Fibroblast of skin of back (primary cell): ENCODE results near the gene PKP4. TPM values are rescaled to one million over a fixed set of nuclear protein-coding genes. Genes with fewer than 3 reads are reported as not detected.
"Not testable (repeated sequence)": the region's sequence is repeated elsewhere in the genome, so short reads cannot be mapped to it uniquely, and the experiment has no call there.

Experiments
- DNase-seq: peaks from one replicate; pipeline ENCODE4 v3.0.0-alpha.2; 2013
- polyA plus RNA-seq, 2 experiments: library from polyadenylated mRNA; unstranded; fragments of 120-200 nt; gene quantifications; one replicate each; pipeline ENCODE4 v1.2.1, GENCODE V29; 2013; ENCODE audit not compliant: insufficient read length in 2 of 2

The PKP4 gene
- polyA plus RNA-seq (2013, experiment 1 of 2; ENCODE audit: insufficient read length): 33.5 TPM
- 28.3 TPM for polyA plus RNA-seq (2013, experiment 2 of 2; ENCODE audit: insufficient read length)

GRCh38 chr2:158456309-158457066 is at the start of gene PKP4, which contains the start of gene CCDC148:
Gene PKP4 (plus strand): TSS chr2:158456952. CDS start chr2:158533185, 76,233 bp downstream.
Gene CCDC148 (minus strand): TSS chr2:158456753. CDS start chr2:158456439, 314 bp downstream.
- peak; percentile 95 for DNase-seq

- DNase-seq: no peak
Measured at GRCh38 chr2:158407031-158407430, 49.7 kb upstream of the PKP4 start.

DNA sequence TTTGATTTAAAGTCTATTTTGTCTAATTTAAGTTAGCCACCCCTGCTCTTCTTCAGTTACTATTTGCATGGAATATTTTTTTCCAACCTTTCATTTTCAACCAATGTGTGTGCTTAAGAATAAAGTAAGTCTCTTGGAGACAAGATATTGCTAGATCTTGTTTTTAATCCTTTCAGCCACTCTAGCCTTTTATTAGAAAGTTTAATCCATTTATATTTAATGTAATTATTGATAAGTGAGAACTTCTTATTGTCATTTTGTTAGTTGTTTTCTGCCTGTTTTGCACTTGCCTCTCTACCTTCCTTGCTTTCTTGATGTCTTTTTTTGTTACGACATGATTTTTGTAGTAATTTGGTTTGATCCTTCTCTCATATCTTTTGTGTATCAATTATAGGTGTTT is 46.6 kb upstream of the PKP4 start:
- DNase-seq: no peak

DNA sequence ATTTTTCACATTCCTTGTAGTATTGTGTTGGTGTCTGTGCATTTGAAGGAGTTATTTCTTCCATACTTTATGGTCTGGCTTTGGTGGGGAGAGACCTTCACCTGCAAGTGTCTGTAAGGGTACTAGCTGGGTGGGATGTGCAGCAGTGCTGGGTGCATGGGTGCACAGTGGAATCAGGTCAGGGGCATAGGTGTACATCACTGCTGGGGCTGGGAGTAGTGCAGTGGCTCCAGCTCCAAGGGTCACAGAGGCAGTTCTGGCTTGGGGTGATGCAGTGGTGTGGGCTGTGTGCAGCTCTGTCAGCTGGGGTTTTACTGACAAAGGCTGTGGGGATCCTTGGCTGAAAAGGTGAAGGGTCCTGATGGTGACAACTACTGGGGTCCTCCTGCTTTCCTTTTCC is 45.0 kb upstream of the PKP4 start:
- no peak for DNase-seq

- DNase-seq: peak; percentile 90
Measured at GRCh38 chr2:158412206-158412605, 44.5 kb upstream of the PKP4 start.

GRCh38 chr2:158413581-158413980 is 43.2 kb upstream of the PKP4 start:
- DNase-seq: peak; percentile 30

GRCh38 chr2:158414538-158414937 is 42.2 kb upstream of the PKP4 start:
- DNase-seq: peak; percentile 89

DNA sequence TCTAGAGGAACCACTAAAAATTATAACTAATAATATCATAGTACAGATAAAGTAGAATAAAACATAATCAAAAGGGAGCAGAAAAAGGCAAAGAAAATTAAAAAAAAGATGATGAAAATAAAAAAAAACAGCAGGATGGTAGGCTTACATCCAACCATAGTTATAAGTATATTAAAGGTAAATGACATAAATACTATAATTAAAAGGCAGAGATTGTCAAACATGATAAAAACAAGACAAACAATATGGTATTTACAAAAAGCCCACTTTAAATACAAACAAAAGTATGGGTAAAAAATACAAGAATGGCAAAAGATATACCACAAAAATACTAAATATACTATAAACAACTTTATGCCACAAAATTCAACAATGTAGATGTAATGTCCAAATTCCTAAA is 24.6 kb upstream of the PKP4 start:
- DNase-seq: no peak

DNA sequence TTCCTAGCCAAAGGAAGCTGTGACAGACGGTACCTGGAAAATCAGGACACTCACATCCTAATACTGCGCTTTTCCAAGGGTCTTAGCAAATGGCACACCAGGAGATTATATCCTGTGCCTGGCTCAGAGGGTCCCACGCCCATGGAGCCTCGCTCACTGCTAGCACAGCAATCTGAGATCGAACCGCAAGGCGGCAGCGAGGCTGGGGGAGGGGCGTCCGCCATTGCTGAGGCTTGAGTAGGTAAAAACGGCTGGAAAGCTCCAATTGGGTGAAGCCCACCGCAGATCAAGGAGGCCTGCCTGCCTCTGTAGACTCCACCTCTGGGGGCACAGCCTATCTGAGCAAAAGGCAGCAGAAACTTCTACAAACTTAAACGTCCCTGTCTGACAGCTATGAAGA is 23.0 kb upstream of the PKP4 start:
- DNase-seq: not testable (repeated sequence)

GRCh38 chr2:158439062-158439461 is 17.7 kb upstream of the PKP4 start:
- not testable (repeated sequence) for DNase-seq

DNA sequence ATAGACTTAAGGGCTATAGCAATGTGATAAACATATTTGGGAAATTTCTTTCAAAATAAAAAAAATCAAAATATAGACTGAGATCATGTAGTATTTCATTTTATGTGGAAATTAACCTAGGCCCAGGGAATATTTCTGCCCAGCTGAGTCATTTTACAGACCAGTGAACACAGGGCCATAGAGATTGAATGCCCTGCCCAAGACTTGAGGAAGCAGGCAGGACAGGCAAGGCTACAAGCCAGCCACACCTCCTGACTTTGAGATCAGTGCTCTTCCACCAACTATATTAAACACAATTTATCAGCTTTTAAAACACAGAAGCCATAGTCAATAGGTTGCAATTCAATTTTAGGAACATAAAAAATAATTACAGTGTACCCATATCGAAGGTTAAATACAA is 13.1 kb upstream of the PKP4 start:
- no peak for DNase-seq

GRCh38 chr2:158457092-158457825 is 507 bp downstream of the PKP4 start:
- DNase-seq: peak; percentile 66

GRCh38 chr2:158457826-158458616 is 1.3 kb downstream of the PKP4 start:
- DNase-seq: peak; percentile 70

- peak; percentile 24 for DNase-seq
Measured at GRCh38 chr2:158458617-158458920, 1.8 kb downstream of the PKP4 start.

- no peak for DNase-seq
Measured at GRCh38 chr2:158459161-158460003, 2.6 kb downstream of the PKP4 start.

DNA sequence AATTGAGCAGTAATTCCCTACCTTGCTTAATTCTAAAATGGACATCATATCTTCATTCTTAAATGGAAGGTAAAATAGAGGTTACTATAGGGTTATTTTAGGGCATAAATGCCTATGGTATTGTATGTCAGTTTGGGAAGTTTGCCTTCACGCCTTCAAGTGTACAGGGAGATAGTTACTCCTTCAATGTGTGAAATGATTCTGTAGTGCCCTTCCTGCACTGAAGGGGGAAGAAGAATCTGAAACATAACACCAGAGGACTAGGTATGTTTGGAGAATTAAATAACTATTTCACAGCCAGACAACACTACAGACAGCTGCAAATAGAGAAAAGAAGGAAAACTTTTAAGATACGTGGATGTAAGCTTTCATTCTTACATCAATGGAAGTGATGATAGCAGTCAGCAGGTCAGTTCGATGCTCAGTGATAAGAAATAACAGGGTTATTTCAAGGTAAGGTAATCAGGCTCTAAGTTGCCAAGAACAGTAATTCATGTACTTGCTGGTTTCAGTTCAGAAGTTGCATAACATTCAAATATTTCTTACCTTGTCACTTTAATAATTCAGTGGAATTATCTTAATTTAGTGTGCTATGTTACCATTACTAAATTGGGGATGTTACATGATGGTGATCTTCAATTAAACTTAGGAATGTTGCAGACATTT is 4.0 kb downstream of the PKP4 start:
- no peak for DNase-seq

- no peak for DNase-seq
Measured at GRCh38 chr2:158463496-158464095, 6.8 kb downstream of the PKP4 start.

DNA sequence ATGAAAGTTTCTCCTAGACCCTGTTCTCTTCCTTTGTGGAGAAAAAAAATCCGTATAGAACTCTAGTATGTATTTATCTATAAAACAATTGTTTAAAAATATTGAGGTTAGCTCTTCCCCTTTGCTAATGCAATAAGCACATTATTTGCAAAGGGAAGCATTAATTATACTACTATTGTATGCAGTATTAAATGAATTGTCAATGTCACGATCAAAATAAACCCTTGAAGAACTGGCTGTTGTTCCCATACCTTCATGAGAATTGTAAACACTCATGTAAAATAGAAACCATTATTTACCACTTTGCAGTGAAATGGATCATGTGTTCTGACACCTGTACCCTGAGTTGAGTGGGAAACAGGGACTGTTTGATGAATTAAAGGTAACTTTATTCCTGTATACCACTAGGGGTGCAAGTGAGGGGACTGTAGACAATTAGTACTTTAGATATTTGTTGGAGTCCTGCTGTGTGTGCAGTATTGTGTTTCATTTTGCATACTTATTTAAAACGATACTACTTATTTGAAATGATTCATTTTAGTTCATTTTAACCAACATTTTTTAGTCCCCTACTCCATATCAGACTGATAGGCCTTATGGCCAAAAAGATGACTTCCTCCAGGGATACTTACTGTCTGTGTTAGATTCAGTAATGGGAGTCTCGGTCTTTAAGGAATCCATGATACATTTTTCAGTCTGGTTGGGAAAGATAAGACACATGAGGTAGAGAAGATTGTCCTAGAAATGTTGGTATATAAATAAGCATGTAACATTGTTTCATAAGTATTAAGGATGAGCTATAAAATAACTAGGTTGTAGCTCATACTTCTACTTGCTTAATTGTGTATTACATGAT is 7.9 kb downstream of the PKP4 start:
- DNase-seq: no peak

DNA sequence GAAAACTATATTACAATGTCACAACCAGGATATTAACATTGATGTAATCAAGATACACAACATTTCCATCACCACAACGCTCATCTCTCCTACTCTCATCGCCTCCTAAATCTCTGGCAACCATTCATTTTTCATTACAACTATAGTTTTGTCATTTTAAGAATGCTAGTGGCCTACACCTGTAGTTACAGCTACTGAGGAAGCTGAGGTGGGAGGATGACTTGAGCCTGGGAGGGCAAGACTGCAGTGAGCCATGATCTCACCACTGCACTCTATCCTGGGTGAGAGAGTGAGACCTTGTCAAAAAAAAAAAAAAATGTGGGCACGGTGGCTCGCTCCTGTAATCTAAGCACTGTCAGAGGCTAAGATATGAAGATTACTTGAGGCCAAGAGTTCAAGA is 10.5 kb downstream of the PKP4 start:
- DNase-seq: no peak

DNA sequence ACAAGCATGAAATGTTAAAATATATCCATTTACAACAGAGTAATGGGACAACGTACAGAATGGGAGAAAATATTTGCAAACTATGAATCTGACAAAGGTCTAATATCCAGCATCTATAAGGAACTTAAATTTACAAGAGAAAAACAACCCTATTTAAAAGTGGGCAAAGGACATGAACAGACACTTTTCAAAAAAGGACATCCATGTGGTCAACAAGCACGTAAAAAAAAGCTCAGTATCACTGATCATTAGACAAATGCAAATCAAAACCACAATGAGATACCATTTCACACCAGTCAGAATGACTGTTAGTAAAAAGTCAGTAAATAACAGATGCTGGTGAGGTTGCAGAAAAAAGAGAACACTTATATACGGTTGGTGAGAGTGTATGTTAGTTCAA is 16.1 kb downstream of the PKP4 start:
- DNase-seq: not testable (repeated sequence)
